NK-92 treated with Interleukin-12 subunit alpha and Interleukin-12 subunit beta, amount 100 ng/mL, for 24 hours (cell line): ENCODE measurements around the gene KYAT1.
"Not testable (repeated sequence)": the region's sequence is repeated elsewhere in the genome, so short reads cannot be mapped to it uniquely, and the experiment has no call there.

Experiments
- DNase-seq: peaks from one replicate; lab custom pipeline; 2025; lab: John Stamatoyannopoulos, UW

The KYAT1 gene

DNA sequence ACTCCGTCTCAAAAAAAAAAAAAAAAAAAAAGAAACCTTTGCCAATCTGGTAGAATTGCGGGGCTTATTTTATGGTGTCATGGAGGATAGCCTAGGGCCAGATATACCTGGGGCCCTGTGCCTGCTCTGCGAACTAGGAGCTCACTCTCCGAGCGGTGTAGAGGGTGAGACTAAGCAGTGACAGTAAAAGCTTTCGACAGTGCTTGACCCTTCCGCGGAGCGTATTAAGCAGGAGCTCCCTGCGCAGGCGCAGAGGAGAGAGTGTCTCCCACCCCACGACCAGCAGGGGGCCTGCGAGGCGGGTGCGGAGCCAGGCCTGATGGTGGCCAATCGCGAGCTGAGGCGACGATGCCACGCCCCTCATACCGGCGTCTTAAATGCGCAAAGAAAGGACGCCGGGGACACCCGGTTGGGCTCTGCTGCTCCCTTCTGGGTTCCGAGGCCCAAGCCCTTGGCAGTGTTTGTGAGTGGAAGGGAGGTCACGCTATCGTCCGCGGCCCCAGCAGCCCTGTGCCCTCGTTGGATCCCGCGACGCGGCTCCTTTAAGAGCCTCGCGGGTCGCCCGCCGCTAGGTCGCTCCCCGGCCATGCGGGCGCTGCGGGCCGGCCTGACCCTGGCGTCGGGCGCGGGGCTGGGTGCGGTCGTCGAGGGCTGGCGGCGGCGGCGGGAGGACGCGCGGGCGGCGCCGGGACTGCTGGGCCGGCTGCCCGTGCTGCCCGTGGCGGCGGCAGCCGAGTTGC lies 63.5 kb downstream of the KYAT1 start, which contains the start of gene ENDOG:
ENDOG (plus strand) TSS at position 402 of the 740 bp plus-strand sequence; CDS start at position 587, 185 bp downstream.
- peak; percentile 90 for DNase-seq

DNA sequence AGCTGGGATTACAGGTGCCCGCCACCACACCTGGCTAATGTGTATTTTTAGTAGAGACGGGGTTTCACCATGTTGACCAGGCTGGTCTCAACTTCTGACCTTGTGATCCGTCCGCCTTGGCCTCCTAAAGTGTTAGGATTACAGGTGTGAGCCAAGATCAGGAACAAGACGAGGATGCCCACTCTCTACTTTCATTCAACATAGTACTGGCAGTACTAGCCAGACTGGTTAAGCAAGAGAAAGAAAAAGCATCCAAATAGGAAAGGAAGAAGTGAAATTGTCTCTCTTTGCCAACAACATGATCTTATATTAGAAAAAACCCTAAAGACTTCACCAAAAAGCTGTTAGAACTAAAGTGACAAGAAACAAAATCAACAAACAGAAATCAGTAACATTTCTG lies 70.9 kb downstream of the KYAT1 start:
- DNase-seq = no peak

DNA sequence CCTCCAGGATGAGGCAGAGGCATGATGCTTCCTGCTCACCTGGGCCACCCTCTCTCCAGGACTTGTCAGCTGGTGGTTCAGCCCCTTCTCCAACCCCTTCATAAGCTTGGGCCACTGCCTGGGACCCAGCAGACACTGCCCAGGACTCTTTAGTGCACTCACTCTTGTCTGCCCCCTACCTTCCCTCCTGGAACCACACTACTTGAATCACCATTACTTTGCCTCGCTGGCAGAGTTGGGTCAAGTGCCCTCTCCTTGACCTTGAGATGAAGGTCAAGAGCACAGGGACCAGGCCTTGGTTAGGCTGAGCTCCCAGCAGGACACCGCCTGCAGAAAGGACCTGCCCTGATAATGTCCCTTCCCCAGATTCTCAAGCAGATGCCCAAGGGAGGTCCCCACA lies 71.9 kb downstream of the KYAT1 start:
- no peak for DNase-seq

DNA sequence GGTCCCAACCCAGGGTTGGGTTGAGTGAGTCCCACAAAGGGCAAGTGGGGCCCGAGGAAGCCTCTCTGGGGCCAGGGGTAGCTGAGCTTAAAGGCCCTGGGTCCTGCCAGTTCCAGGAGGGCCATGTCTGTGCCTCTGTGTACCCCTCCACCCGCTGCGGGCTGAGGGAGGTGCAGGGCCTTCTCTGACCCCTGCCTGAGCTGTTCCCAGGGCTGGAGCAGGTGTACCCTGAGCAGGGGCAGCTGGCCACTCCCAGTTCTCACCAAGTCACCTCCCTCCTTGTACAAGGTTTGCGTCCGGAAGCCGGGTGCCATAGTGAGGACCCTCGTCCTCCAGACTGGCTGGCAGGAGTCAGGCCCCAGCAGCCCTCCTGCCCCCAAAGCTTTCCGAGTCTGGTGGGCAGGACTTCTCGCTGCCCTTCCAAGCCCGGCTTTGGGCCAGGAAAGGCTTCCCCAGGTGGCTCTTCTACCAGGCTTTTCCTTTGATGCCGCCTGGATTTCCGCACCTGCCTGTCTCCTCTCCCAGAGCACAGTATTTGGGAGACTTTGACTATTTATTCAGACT lies 72.6 kb downstream of the KYAT1 start:
- DNase-seq = no peak

DNA sequence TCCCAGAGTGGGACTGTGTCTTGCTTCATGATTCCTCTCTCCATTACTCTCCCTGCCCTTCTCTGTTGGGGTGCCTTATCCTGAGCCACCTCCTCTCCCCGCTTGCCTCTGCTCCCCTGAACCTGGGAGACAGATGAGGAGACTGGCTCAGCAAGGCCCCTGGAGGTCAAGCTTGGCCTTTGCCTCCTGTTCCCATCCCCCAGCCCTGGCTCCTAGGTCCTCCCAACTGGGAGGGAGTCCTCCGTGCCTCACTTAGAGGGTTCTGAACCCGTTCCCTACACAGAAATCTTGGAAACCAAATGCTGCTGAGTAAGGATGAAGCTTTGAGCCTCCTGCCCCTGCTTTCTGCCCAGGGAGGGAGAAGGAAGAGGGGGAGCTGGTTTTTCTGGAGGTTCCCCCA lies 73.2 kb downstream of the KYAT1 start:
- no peak for DNase-seq

DNA sequence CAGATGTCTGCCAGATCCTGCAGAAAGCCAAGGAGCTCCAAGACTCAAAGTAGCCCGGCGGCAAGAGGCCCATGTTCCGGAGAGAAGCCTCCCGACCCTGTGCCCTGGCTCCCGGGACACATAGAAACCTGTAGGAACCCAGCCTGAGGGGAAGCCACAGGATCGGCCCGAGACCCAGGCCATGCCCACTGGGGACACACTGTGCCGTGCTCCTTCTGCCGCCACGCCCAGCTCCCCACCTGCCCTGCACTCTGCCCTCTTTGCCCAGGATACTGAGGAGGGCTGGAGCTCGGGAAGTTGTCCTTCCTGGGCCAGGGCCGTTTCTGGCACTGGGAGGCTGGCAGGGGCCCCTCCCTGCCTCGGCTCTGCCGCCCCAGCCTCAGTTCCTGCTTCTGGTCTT lies 73.9 kb downstream of the KYAT1 start:
- no peak for DNase-seq

DNA sequence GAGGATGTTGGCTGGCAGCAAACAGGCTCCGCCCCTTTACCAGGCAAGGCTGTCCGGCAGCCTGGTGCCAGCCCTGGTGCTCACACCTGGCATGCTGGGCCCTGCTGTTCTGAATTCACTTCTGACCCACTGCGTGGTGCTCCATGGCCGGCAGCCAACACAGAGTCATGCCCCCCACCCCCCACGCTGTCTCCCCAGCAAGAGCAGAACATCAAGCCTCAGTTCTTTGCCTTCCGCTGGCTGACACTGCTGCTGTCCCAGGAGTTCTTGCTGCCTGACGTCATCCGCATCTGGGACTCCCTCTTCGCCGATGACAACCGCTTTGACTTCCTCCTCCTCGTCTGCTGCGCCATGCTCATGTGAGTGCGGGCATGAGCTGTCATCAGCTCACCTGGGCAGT lies 76.1 kb downstream of the KYAT1 start:
- DNase-seq = no peak

DNA sequence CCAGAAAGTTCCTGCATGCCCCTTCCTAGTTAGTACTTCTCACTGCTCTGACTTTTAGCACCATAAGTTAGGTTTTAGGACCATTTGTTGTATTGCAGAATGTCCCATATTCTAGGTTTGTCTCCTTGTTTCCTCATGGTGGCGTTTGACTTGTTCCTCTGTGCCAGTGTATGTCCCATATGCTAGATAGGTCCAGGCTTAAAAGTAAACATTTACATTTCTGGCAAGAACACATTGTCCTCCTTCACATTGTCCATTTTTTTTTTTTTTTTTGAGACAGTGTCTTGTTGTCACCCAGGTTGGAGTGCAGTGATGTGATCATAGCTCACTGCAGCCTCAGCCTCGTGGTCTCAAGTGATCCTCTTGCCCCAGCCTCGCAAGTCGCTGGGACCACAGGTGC lies 79.3 kb downstream of the KYAT1 start:
- DNase-seq = no peak

DNA sequence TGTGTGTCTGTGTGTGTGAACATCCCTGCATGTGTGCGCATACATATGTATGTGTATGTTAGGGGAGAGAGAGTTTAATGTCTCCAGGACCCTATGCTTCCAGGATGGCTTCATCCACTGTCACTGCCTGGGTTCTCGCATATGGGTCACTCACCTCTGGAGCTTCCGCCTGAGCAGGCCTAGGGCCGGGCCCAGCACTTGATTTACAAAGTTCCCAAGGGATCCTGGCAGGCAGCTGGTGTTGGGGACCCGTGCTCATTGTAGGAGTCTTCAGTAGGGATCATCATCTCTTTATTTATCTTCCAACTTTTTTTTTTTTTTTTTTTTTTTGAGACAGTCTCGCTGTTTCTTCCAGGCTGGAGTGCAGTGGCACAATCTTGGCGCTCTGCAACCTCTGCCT lies 81.7 kb downstream of the KYAT1 start:
- no peak for DNase-seq

DNA sequence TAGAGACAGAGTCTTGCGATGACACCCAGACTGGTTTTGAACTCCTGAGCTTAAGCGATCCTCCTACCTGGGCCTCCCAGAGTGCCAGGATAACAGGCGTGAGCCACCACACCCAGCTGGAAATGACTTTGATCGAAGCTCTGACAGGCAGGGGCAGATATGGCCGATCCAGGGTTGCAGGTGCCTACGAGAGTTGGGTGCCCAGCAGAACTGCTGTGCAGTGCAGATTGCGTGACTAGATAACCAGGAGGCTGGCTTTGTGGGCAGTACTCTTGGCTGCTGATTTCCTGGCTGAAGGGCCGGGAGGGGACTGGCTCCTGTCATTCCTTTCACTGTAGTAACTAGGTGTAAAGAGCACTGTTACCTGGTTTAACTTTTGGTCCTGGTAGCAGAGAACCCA lies 82.9 kb downstream of the KYAT1 start:
- no peak for DNase-seq

DNA sequence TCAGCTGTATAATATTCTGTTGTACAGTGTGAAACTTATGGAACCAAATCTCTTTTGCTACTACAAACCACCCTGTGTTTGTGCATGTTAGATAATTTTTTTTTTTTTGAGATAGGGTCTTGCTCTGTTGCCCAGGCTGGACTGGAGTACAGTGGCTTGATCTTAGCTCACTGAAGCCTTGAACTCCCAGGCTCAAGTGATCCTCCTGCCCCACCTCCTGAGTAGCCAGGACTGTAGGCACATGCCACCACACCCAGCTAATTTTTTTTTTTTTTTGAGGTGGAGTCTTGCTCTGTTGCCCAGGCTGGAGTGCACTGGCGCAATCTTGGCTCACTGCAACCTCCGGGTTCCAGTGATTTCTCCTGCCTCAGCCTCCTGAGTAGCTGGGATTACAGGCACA lies 86.8 kb downstream of the KYAT1 start:
- not testable (repeated sequence) for DNase-seq

DNA sequence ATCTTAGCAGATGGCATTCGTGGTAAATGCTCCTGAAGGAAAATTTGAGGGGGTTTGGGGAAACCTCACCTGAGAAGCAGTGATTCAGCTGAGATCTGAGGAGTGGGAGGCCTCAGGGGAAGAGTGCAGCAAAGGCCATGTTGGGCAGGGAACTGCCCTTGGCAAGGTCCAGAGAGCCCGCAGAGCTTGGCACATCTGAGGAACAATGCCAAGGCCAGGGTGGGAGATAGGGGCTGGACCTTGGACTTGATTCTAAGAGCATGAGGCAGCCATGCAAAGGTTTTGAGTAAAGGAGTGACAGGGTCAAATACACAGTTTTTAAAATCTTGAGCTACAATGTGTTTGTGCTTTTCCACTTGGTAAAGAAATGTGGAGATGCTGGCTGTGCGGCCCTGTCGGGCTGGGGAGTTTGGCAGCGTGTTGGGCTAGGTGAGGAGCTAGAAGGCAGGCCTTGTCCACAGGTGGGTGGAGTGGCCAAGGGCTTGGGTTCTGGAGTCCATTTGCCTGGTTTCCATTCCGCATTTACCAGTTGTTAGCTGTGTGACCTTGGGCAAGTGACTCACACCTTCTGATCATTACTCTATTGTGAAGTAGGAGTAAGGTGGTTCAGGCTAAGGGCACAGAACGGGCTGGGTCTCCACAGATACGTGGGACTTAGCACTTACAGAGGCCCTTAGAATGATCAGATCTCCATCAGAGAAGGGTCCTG lies 88.6 kb downstream of the KYAT1 start:
- DNase-seq = no peak

DNA sequence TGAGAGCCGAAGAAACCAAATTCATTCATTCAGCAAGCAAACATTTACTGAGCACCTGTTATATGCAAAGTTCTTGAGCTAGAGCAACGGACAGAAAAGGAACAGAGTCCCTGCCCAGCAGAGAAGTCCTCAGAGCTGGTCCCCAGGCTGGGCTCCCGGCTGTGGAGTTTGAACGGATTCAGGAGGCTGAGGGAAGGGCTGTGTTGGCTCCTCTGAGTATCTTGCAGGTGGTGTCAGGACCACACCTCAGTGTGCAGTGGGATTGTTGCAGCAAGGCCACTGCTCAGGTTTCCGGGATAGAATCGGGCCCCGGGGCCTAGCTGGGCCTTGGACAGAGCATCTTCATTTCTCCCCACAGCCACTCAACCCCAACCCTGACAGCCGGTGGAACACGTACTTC lies 89.6 kb downstream of the KYAT1 start:
- DNase-seq = no peak

DNA sequence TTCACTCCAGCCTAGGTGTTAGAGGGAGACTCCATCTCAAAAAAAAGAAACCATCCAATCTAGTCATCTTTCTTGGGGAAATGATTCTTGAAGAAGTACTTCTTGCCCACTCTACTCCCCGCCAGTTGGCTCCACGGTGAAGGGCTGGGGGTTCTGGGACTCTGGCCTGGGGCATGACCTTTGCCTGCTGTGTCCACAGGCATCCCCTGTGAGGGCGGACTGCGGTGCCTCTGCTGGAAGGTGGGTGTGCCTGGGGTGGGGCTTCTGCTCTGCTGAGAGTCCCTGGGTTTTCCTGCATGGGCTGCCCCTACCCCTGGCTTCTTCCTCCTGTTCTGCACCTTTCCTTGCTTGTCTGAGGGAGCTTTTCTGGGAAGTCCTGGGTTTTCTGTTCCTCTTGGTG lies 91.2 kb downstream of the KYAT1 start:
- no peak for DNase-seq

DNA sequence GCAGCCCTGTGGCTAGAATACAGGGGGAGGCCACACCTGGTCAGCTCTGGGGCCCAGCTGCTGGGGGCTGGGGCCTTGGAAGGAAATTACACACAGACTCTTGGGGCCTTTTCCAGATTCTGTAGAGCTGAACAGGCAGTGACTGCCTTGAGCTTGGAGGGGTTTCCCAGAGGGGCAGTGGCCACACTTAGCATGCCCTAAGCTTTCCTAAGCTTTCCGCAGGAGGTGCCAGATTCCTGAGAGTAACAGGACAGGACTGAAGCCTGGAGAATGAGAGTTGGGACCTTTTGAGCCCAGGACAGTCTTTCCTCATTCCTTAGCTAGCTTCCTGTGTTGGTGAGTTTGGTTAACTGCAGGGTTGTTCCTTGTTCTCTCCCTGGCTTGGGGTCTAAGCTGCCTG lies 93.3 kb downstream of the KYAT1 start:
- no peak for DNase-seq

DNA sequence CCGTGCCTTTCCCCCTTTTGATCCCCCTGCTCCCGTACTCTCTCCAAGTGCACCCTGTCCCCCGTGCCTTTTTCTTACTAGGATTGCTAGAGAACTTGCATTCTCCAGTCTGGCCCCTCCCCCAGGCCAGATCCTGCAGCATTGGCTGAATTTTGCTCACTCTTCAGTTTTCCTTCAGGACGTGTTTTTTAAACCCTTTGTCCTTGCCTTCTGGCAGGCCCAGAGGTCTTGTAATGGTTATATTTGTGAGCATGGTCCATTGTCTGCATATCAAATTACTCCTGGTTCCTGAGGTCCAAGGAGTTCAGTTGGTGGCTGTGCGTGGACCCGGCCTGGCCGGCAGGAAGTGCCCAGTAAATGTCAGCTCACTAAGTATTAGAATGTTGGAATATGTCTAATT lies 94.1 kb downstream of the KYAT1 start:
- no peak for DNase-seq

DNA sequence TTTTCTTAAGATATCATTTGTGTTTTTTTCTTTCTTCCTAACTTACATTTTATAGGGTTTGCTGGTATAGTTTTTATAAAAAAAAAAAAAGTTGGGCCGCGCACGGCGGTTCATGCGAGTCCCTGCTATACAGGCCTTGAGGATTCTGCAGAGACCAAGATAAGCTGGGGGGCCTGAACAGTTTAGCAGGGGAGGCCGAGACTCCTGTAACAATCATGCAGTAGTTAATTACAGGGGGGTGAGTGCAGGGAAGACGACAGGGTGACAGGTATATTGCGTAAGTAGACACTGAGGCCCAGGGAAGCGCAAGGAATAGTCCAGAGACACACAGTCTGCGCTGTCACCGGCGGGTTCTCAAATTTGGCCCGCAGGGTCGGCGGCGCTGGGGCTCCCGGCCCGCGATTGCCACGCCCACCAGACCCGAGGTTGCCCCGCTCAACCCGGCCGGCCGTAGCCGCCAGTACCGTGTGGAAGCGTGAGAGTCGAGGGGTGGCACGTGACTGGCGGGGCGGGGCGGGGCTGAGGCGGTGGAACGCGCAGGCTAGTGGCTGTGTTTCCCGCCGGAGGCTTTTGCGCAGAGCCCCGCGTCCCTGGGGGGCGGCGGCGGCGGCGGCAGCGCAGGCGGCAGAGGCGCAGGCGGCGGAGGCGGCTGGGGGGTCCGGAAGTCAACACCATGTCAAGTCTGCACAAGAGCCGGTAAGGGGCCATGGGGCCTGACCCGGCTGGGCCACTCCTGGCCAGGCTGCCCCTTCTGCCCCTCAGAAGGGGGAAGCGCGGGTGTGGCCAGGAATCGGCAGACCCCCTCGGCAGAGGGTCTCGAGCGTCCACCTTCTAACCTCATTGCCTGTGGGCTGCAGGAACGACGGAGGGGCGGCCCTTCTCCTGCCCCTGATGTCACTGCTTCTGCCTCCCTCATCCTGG lies 94.8 kb downstream of the KYAT1 start, which contains the start of gene TBC1D13:
TBC1D13 (plus strand) TSS at position 573 of the 921 bp plus-strand sequence; CDS start at position 674, 101 bp downstream.
- peak; percentile 73 for DNase-seq

DNA sequence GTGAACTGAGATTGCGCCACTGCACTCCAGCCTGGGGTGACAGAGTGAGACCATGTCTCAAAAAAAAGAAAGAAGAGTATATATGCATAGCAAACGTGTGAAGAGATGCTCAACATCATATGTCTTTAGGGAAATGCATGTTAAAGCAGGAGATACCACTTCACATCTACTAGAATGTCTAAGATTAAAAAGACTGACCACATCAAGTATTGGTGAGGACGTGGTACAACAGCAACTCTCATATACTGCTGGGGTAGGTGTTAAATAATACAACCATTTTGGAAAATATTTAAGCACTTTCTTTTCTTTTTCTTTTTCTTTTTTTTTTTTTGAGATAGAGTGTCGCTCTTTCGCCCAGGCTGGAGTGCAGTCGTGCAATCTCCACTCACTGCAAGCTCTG lies 96.3 kb downstream of the KYAT1 start:
- no peak for DNase-seq
